ENCODE results near the gene CLIP2.
"Not testable (repeated sequence)": the region's sequence is repeated elsewhere in the genome, so short reads cannot be mapped to it uniquely, and the experiment has no call there.

Gene CLIP2

DNA sequence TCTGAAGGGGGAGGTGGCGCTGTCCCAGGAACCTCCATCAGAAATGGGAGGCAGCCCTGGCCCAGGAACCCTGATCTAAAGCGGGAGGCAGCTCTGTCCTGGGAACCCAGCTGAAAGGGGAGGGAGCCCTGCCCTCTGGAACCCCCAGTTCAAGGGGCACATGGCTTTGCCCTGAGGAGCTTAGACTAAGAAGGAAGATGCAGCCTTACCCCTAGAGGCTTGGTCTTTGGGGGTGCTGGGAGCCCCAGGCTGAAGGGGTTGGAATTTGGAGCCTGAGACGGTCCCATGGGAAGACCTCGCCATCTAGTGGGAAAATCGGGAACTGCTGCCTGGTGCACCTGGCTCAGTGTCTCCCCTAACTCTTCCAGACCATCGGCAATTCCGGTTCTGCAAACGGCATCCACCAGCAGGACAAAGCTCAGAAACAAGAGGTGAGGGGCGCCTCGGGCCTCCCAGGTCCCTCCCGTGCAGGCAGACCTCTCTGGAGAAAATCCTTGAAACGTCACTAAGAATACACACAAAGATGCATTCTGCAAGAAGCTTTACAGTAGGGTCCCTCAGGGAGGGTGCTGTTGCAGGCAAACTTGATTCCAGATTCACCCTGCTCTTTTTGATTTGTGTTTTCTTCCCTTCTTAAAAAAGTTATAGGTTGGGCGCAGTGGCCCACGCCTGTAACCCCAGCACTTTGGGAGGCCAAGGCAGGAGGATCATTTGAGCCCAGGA lies 112.1 kb downstream of the CLIP2 start:
- peak; percentile 47 to 64 for DNase-seq (ENCODE audit: low read depth in 2 of 2, low spot score in 1 of 2)

- not testable (repeated sequence) for DNase-seq (ENCODE audit: low read depth in 2 of 2, low spot score in 1 of 2)
These were observed 113.5 kb downstream of the CLIP2 start for GRCh38 chr7:74402668-74403067.

- no peak for DNase-seq (ENCODE audit: low read depth in 2 of 2, low spot score in 1 of 2)
These were observed 114.5 kb downstream of the CLIP2 start for GRCh38 chr7:74403521-74404387.

DNA sequence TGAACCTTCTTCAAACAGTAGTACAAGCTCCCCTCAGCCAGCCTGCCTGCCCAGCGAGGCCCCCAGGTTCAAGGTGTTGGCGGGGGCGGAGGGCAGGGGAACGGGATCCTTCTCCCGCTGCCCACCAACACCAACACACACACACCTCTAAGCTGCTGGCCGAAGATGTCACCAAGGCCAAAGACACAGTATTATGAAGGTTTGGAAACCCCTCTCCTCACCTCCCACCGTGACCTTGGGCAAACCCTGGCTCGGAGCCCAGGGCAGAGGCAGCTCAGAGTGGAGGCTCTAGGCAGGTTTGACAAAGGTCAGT lies 115.1 kb downstream of the CLIP2 start:
- no peak for DNase-seq (ENCODE audit: low read depth in 2 of 2, low spot score in 1 of 2)

GRCh38 chr7:74404741-74405140 lies 115.5 kb downstream of the CLIP2 start:
- no peak for DNase-seq (ENCODE audit: low read depth in 2 of 2, low spot score in 1 of 2)

- DNase-seq (ENCODE audit: low read depth in 2 of 2, low spot score in 1 of 2) = no peak
These were observed 116.1 kb downstream of the CLIP2 start for GRCh38 chr7:74405191-74405898.

DNA sequence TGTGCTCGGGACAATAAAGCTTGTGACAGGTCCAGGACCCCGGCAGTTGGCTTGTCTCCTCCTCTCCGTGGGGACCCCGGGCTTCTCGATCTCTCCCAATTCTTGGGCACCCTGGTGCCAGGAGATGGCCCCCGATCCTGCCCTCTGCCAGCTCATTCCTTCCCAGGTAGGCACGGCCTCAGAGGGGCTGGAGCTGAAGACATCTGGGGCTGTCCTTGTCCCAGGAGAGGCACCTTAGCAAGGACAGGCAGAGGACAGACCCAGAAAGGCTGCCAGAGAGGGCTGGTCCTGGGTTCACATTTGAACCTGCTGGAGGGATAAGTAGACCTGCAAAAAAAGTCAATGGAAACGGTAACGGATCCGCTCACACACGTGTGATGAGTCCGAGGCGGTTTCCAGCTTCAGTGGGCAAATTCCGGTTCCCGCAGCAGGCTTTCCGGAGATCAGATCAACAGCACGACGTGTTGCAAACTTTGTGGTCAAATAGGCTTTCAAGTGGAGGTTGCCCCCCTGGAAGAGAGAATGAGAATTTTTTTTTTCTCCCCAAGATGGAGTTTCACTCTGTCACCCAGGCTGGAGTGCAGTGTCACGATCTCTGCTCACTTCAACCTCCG lies 116.8 kb downstream of the CLIP2 start:
- DNase-seq (ENCODE audit: low read depth in 2 of 2, low spot score in 1 of 2) = no peak

GRCh38 chr7:74407958-74408357 lies 118.8 kb downstream of the CLIP2 start:
- no peak for DNase-seq (ENCODE audit: low read depth in 2 of 2, low spot score in 1 of 2)

DNA sequence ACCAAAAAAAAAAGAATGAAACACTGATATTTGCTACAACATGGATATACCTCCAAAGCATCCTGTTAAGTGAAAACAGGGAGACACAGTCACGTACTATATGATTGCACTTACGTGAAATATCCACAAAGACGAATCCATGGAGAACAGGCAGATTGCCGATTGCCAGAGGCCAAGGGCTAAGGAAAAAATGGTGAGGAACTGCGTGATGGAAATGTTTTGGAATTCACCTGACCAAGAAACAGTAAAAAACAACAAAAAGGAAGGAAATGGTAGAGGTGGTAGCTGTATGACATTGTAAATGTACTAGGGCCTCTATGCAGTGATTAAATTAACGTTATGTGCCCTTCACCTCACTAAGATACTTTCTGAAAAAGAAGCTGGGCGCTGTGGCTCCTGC lies 120.4 kb downstream of the CLIP2 start:
- DNase-seq (ENCODE audit: low read depth in 2 of 2, low spot score in 1 of 2) = no peak

GRCh38 chr7:74410772-74411171 lies 121.6 kb downstream of the CLIP2 start:
- DNase-seq (ENCODE audit: low read depth in 2 of 2, low spot score in 1 of 2) = no peak

GRCh38 chr7:74411571-74411970 lies 122.4 kb downstream of the CLIP2 start:
- DNase-seq (ENCODE audit: low read depth in 2 of 2, low spot score in 1 of 2) = not testable (repeated sequence)

- DNase-seq (ENCODE audit: low read depth in 2 of 2, low spot score in 1 of 2) = no peak
These were observed 122.8 kb downstream of the CLIP2 start for GRCh38 chr7:74412056-74412455.

DNA sequence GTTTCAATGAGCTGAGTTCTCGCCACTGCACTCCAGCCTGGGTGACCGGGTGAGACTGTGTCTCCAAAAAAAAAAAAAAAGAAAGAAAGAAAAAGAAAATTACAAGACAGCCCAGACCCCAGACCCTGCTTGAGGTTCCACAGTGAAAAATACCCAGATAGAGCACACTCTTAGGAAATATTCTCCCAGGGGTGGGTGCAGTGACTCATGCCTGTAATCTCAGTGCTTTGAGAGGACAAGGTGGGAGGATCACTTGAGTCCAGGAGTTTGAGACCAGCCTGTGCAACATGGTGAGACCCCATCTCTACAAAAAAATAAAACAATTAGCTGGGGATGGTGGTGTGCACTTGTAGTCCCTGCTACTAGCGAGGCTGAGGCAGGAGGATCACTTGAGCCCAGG lies 123.4 kb downstream of the CLIP2 start:
- no peak for DNase-seq (ENCODE audit: low read depth in 2 of 2, low spot score in 1 of 2)

DNA sequence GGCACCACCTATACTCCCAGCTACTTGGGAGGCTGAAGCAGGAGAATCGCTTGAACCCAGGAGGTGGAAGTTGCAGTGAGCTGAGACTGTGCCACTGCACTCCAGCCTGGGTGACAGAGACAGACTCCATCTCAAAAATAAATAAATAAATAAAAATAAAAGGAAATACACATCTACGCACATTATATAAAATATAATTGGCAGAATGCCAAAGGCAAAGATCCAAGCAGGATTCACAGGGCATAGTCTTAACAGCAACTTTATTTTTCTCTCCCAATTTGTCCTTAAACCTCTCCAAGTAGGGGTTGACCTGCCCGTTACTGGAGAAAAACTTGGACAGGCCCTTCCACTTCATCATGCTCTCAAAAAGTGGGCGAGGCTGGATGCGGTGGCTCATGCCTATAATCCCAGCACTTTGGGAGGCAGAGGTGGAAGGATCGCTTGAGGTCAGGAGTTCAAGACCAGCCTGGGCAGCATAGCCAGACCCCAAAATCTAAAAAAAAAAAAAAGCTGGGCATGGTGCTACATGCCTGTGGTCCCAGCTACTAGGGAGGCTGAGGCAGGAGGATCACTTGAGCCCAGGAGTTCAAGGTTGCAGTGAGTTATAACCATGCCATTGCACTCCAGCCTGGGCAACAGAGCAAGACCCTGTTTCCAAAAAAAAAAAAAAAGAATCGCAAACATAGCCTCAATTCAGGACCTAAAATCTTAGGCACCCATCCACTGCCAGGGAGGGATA lies 125.6 kb downstream of the CLIP2 start:
- not testable (repeated sequence) for DNase-seq (ENCODE audit: low read depth in 2 of 2, low spot score in 1 of 2)

DNA sequence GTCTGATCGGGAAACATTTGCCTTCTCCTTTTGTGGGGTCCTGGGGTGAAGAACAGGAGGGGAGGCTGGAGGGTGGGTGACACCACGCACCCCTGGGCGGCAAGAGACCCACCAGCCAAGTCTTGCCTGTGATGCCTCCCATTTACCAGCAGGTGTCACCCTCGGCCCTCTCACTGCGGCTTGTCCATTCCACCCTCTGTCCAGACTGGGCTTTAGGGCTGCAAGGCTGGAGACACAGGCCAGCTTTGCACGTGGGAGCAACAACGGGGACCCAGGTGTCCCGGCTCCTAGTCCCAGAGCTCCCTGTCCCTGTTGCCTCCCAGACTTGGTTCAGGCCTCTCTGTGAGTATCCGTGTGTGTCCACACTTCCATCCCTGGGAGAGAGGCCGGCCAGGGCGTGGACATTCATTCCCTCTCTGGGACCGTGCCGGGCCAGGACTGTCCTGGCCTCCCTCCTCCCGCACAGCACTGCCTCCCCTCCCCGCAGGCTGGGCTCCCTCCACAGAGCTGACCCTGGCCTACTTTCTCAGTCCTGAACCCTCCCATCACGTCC lies 128.3 kb downstream of the CLIP2 start:
- peak; percentile 3 to 21 for DNase-seq (ENCODE audit: low read depth in 2 of 2, low spot score in 1 of 2)

DNA sequence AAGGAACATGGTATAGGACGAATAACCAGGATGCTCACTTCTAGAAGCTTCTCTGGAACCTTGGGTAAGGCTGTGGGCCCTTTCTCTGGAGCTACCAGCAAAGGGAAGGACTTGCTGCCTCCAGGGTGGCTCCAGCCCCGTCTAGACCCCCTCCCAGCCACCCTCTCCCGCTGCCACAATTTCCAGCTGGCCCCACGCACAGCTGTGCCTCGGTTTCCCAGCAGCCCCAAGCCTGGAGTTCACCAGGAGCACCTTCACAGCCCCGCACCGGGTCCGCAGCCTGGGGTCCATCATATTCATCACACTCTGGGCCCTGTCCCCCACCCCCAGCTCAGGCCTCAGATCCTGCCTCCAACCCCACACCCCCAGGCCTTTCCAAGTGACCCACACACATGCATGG lies 128.9 kb downstream of the CLIP2 start:
- DNase-seq (ENCODE audit: low read depth in 2 of 2, low spot score in 1 of 2) = no peak

DNA sequence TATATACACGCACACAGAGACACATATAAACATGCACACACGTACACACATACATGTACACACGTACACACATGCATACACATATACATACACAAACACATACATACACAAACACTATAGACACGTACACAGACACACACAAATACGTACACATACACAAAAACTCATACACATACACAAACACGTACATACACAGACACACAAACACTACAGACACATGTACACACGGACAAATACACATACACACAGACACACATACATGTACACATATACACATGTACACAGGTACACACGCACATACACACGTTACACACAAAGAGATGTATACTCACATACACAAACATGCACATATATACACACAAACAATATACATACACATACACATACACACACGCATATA lies 129.3 kb downstream of the CLIP2 start:
- DNase-seq (ENCODE audit: low read depth in 2 of 2, low spot score in 1 of 2) = no peak

DNA sequence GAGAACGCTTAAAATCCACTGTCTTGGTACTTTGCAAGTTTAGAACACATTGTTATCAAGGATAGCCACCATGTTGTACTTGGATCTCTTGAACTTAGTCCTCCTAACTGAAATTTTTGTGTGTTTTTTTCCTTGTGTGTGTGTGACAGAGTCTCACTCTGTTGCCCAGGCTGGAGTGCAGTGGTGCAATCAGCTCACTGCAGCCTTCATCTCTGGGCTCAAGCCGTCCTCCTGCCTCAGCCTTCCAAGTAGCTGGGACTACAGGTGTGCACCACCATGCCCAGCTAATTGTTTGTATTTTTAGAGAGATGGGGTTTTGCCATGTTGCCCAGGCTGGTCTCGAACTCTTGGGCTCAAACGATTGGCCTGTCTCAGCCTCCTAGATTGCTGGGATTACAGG lies 130.0 kb downstream of the CLIP2 start:
- not testable (repeated sequence) for DNase-seq (ENCODE audit: low read depth in 2 of 2, low spot score in 1 of 2)

DNA sequence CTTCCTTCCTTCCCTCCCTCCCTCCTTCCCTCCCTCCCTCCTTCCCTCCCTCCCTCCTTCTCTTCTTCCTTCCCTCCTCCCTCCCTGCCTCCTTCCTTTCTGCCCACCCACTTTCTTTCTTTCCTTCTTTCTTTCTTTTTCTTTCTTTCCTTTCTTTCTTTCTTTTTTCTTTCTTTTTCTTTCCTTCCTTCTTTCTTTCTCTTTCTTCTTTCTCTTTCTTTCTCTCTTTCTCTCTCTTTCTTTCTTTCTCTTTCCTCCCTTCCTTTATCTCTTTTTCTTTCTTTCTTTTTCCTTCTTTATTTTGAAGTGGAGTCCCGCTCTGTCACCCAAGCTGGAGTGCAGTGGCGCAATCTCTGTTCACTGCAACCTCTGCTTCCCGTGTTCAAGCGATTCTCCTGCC lies 130.8 kb downstream of the CLIP2 start:
- no peak for DNase-seq (ENCODE audit: low read depth in 2 of 2, low spot score in 1 of 2)

DNA sequence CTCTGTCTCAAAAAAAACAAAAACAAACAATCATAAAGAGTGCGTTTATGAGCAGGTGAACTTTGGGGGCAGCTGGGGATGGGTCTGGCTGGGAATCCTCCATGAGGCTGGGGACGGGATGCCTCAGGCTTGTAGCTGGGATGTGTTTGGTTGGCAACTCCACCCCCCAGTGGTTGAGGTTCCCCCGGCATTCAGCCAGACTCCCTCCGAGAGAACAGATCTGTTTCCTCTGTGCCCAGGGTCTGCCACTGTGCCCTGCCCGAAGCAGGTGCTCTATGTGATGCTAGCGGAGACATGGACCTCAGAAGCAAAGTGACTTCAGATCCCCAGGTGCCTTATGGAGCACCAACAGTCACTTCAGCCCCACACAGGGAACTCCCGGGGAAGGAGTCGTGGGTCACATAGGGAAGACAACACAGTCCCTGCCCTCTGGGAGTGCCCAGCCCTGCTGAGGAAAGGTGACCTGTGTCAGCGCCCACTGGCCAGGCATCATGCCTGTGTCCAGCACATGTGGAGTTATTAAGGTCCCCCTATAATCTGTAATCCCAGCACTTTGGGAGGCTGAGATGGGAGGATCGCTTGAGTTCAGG lies 135.2 kb downstream of the CLIP2 start:
- no peak for DNase-seq (ENCODE audit: low read depth in 2 of 2, low spot score in 1 of 2)

Measured in stimulated activated CD8-positive, alpha-beta memory T cell treated with anti-CD3 and anti-CD28 coated beads, Interleukin-4, amount 100 ng/mL, for 4 hours (primary cell).